Mesothelial cell of epicardium (in vitro differentiated cells): ENCODE data around the gene PTPRF. TPM values are rescaled to one million over a fixed set of nuclear protein-coding genes. Genes with fewer than 3 reads are reported as not detected.

Experiments used
- DNase-seq, 2 experiments: peaks; one replicate each; pipeline ENCODE4 v3.0.0; 2021; ENCODE audit warnings: low spot score in 2 of 2; ENCODE audit not compliant: unreplicated experiment in 2 of 2
- H3K27ac Mint-ChIP-seq: 2 replicates; pipeline ENCODE4 v1.8.0; 2021; ENCODE audit warnings: mixed read lengths
- H3K27me3 Mint-ChIP-seq: 2 replicates; pipeline ENCODE4 v1.8.0; 2021; ENCODE audit warnings: low read depth, mixed read lengths
- H3K36me3 Mint-ChIP-seq: 2 replicates; pipeline ENCODE4 v1.8.0; 2021; ENCODE audit warnings: mixed read lengths
- H3K4me1 Mint-ChIP-seq: 2 replicates; pipeline ENCODE4 v1.8.0; 2021; ENCODE audit warnings: mixed read lengths
- H3K4me3 Mint-ChIP-seq: 2 replicates; pipeline ENCODE4 v1.8.0; 2021; ENCODE audit warnings: mild to moderate bottlenecking, moderate library complexity, mixed read lengths
- H3K9me3 Mint-ChIP-seq: 2 replicates; pipeline ENCODE4 v1.8.0; 2021; ENCODE audit warnings: mixed read lengths
- CTCF ChIP-seq: fragments of 200-600 bp; sonication (generic); IDR thresholded peaks from one replicate; pipeline ENCODE4 v1.5.0; 2021; ENCODE audit warnings: antibody characterized with exemption; ENCODE audit not compliant: unreplicated experiment
- total RNA-seq: library from RNA; stranded (reverse); gene quantifications from 3 replicates; pipeline ENCODE4 v1.2.1, GENCODE V29; 2021

The PTPRF gene
- total RNA-seq, 1 donor from 2014 or later = 464 TPM

- TF ChIP-seq CTCF = no peak
- Mint-ChIP-seq H3K27ac (peak overlapping the region; percentile 94), H3K27me3 (no peaks in the 10 kb centered on the region), H3K4me1 (peaks cover 45% of the 10 kb centered on the region), H3K9me3 (no peaks in the 10 kb centered on the region), H3K4me3 (peak overlapping the region; percentile 34), H3K36me3 (peaks cover 3% of the 10 kb centered on the region)
- no peak for DNase-seq
These were observed 34.1 kb downstream of the PTPRF start for GRCh38 chr1:43564551-43565348.

- H3K36me3 Mint-ChIP-seq = peaks cover 3% of the 10 kb centered on the region
- peaks cover 45% of the 10 kb centered on the region for H3K4me1 Mint-ChIP-seq
- H3K4me3 Mint-ChIP-seq = peak overlapping the region; percentile 34
- no peak for TF ChIP-seq CTCF
- peak; percentile 55 to 69 for DNase-seq
- no peaks in the 10 kb centered on the region for H3K27me3 Mint-ChIP-seq
- peak overlapping the region; percentile 94 for H3K27ac Mint-ChIP-seq
- no peaks in the 10 kb centered on the region for H3K9me3 Mint-ChIP-seq
These were observed 35.1 kb downstream of the PTPRF start for GRCh38 chr1:43565600-43566360.

GRCh38 chr1:43566382-43567044 is 35.8 kb downstream of the PTPRF start:
- Mint-ChIP-seq H3K27ac (peak overlapping the region; percentile 61), H3K4me3 (peak overlapping the region; percentile 26), H3K4me1 (peaks cover 45% of the 10 kb centered on the region), H3K9me3 (no peaks in the 10 kb centered on the region), H3K36me3 (peaks cover 10% of the 10 kb centered on the region), H3K27me3 (no peaks in the 10 kb centered on the region)
- DNase-seq = no peak
- TF ChIP-seq CTCF = no peak

- Mint-ChIP-seq H3K36me3 (peaks cover 18% of the 10 kb centered on the region), H3K4me3 (no peak overlapping the region), H3K27me3 (no peaks in the 10 kb centered on the region), H3K27ac (no peak overlapping the region), H3K4me1 (peaks cover 28% of the 10 kb centered on the region), H3K9me3 (no peaks in the 10 kb centered on the region)
- no peak for TF ChIP-seq CTCF
- no peak for DNase-seq
These were observed 38.5 kb downstream of the PTPRF start for GRCh38 chr1:43569175-43569574.

GRCh38 chr1:43570277-43570676 is 39.6 kb downstream of the PTPRF start:
- H3K27ac Mint-ChIP-seq = no peak overlapping the region
- no peak for DNase-seq
- H3K4me3 Mint-ChIP-seq = no peak overlapping the region
- no peaks in the 10 kb centered on the region for H3K27me3 Mint-ChIP-seq
- H3K36me3 Mint-ChIP-seq = peaks cover 21% of the 10 kb centered on the region
- TF ChIP-seq CTCF = no peak
- H3K9me3 Mint-ChIP-seq = no peaks in the 10 kb centered on the region
- H3K4me1 Mint-ChIP-seq = peaks cover 17% of the 10 kb centered on the region
